GM12878 (cell line): Measurements from ENCODE around the gene TMEM253. TPM values are rescaled to one million over a fixed set of nuclear protein-coding genes. Genes with fewer than 3 reads are reported as not detected.

Experiments used
- BACH1 ChIP-seq: fragments of 450-650 bp; IDR thresholded peaks from 2 replicates; pipeline ENCODE4 v1.6.1; 2017; ENCODE audit warnings: mild to moderate bottlenecking, borderline replicate concordance
- BRCA1 ChIP-seq: IDR thresholded peaks from 2 replicates; pipeline ENCODE4 v1.6.1; 2011; ENCODE audit warnings: low read depth, low read length, improper control_type of control experiment
- E2F8 ChIP-seq: fragments of 450-650 bp; IDR thresholded peaks from 2 replicates; pipeline ENCODE4 v1.6.1; 2018; ENCODE audit warnings: mild to moderate bottlenecking, low read depth, moderate library complexity; ENCODE audit not compliant: partially characterized antibody
- EGR1 ChIP-seq, 2 experiments: IDR thresholded peaks; 1 replicate in 1 of 2; 2 replicates in 1 of 2; pipeline ENCODE4 v1.6.1; 2011 to 2012; ENCODE audit warnings: low read depth in 2 of 2, low read length in 2 of 2, borderline replicate concordance in 1 of 2, mild to moderate bottlenecking in 1 of 2, moderate library complexity in 1 of 2
- HDAC2 ChIP-seq: fragments of 200-600 bp; sonication (generic); IDR thresholded peaks from 2 replicates; pipeline ENCODE4 v1.6.1; 2017
- KDM1A ChIP-seq: fragments of 200-600 bp; sonication (generic); IDR thresholded peaks from 2 replicates; pipeline ENCODE4 v1.6.1; 2016; ENCODE audit warnings: borderline replicate concordance
- LARP7 ChIP-seq: fragments of 450-650 bp; IDR thresholded peaks from 2 replicates; pipeline ENCODE4 v1.6.1; 2017; ENCODE audit warnings: mild to moderate bottlenecking
- MEF2B ChIP-seq: fragments of 450-650 bp; IDR thresholded peaks from 2 replicates; pipeline ENCODE4 v1.6.1; 2018; ENCODE audit warnings: mild to moderate bottlenecking, moderate library complexity; ENCODE audit not compliant: partially characterized antibody, poor library complexity, severe bottlenecking
- NR2F1 ChIP-seq: fragments of 450-650 bp; conservative IDR thresholded peaks from 2 replicates; pipeline ENCODE4 v1.6.1; 2017; ENCODE audit warnings: mild to moderate bottlenecking
- NRF1 ChIP-seq: conservative IDR thresholded peaks from 2 replicates; pipeline ENCODE4 v1.6.1; 2011; ENCODE audit warnings: mild to moderate bottlenecking, low read depth, low read length, improper control_type of control experiment
- POU2F2 ChIP-seq: IDR thresholded peaks from 3 replicates; pipeline ENCODE4 v1.6.1; 2011; ENCODE audit warnings: low read depth, mild to moderate bottlenecking, low read length, borderline replicate concordance
- RCOR1 ChIP-seq: conservative IDR thresholded peaks from 2 replicates; pipeline ENCODE4 v1.6.1; 2012; ENCODE audit warnings: low read depth, low read length, improper control_type of control experiment
- REST ChIP-seq: IDR thresholded peaks from 2 replicates; pipeline ENCODE4 v1.6.1; 2012; ENCODE audit warnings: mild to moderate bottlenecking, low read depth, low read length
- RFX5 ChIP-seq: IDR thresholded peaks from 2 replicates; pipeline ENCODE4 v1.6.1; 2011; ENCODE audit warnings: low read depth, low read length, improper control_type of control experiment
- SMAD1 ChIP-seq: fragments of 450-650 bp; IDR thresholded peaks from 2 replicates; pipeline ENCODE4 v1.6.1; 2018; ENCODE audit warnings: mild to moderate bottlenecking, low read depth; ENCODE audit not compliant: partially characterized antibody
- SREBF1 ChIP-seq: IDR thresholded peaks from 2 replicates; pipeline ENCODE4 v1.6.1; 2012; ENCODE audit warnings: mild to moderate bottlenecking, low read length
- ZNF384 ChIP-seq: IDR thresholded peaks from 2 replicates; pipeline ENCODE4 v1.6.1; 2012; ENCODE audit warnings: low read depth, mild to moderate bottlenecking, low read length, improper control_type of control experiment, borderline replicate concordance
- ZNF592 ChIP-seq: fragments of 450-650 bp; IDR thresholded peaks from 2 replicates; pipeline ENCODE4 v1.6.1; 2017; ENCODE audit warnings: mild to moderate bottlenecking, moderate library complexity
- ZZZ3 ChIP-seq: IDR thresholded peaks from 2 replicates; pipeline ENCODE4 v1.6.1; 2011; ENCODE audit warnings: low read depth; ENCODE audit not compliant: control insufficient read depth, insufficient read length
- polyA plus RNA-seq, 11 experiments: library from polyadenylated mRNA; depleted of rRNA in 4 of 11; unstranded in 6 of 11; stranded (reverse) in 5 of 11; fragments of >200 nt; fragmentation: Nextera tagmentation in 4 of 11; fragmentation: Illumina TruSeq in 1 of 11; extraction: Ambion mirVana in 4 of 11; extraction: Trizol in 1 of 11; gene quantifications; 1 replicate in 1 of 11; 2 replicates in 10 of 11; pipeline versions ENCODE4 v1.2.1 to v1.2.3, GENCODE V29; 2011 to 2016; ENCODE audit warnings: inconsistent platforms in 2 of 11, missing spikeins in 2 of 11, low read depth in 1 of 11
- total RNA-seq, 4 experiments: library from RNA; depleted of rRNA in 3 of 4; stranded (reverse); fragments of >200 nt in 3 of 4; fragmentation: Illumina TruSeq in 1 of 4; extraction: Trizol in 1 of 4; gene quantifications; 2 replicates each; pipeline versions ENCODE4 v1.2.1 to v1.2.3, GENCODE V29; 2013 to 2021

TMEM253 gene
- total and polyA plus RNA-seq, 10 of the 15 experiments (the other 5 are each of a cell fraction or from before 2014, with no cell fraction given): 0.11 to 0.48 TPM; not detected in 8

- TF ChIP-seq POU2F2 (peak; percentile 72; the same call in 2 of the 3 replicates), ZZZ3 (no peak), KDM1A (no peak), EGR1 (IDR thresholded peaks at IDR 0.05; ENCODE audit: borderline replicate concordance in 1 of 2, low read depth in 2 of 2, low read length in 2 of 2) (no peak), ZNF592 (no peak), SMAD1 (no peak), LARP7 (no peak), NRF1 (no peak), ZNF384 (no peak), HDAC2 (no peak), RCOR1 (no peak), BRCA1 (no peak), NR2F1 (no peak), RFX5 (no peak), BACH1 (no peak), SREBF1 (peak; percentile 74; the same call in 1 of the 2 replicates), MEF2B (no peak), E2F8 (no peak), REST (no peak)
Measured at GRCh38 chr14:21109377-21110138, 8.7 kb downstream of the TMEM253 start (continued).
